Measurements from ENCODE around the gene CLCN4. TPM values are rescaled to one million over a fixed set of nuclear protein-coding genes. Genes with fewer than 3 reads are reported as not detected.

The CLCN4 gene
- total and polyA plus RNA-seq, 2 of the 8 experiments (the other 6 are each of a cell fraction or from before 2014, with no cell fraction given), result 3.3 to 11.2 TPM

DNA sequence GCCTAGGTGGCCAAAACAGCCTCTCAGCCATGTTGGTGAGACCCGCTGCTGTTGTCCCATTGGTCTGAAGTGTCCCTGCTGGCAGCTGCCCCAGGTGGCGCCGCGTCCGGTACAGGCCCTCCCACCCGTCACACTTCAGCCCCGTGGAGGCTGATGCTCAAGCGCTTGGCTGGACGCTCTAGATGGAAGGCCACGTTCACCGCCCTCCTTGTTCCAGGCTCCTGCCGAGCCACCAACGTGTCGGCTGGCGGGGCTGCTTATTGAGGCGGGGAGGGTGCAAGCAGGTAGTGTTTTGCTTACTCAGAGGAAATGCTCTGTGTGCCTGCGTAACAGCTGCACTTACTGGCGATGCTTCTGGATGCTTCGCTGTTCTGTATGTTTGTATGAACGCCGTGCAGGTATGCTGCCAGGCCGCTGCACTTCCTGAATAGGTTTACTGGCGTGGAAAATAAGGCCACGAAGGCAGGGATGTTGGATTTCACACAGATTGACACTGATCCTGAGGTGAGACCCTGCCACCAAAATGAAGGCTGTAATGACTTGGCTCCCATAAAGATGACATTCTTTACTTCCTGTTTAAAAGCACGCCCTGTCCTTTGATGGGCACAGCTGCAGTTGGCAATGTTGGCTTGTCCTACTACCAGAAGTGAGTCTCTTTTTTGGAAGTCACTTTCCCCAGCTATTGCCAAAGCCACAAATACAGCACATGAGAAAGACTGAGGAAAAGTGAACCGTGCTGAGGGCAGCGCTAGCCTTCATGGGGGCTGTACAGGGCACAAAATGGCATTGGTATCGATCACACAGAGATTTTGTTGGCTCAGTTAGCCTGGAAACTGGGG, 21.0 kb upstream of the CLCN4 start:
- Histone ChIP-seq H3K4me2 (ENCODE audit: insufficient read depth in 1 of 2, low read depth in 2 of 2, low read length in 2 of 2) (no peak overlapping the region), H4K8ac (ENCODE audit: extremely low read depth, insufficient read depth, low read length) (no peak overlapping the region), H2AK5ac (ENCODE audit: low read depth, low read length) (no peak overlapping the region), H3K23me2 (ENCODE audit: low read depth, low read length) (no peaks in the 10 kb centered on the region), H2BK20ac (ENCODE audit: low read length) (no peak overlapping the region), H3K18ac (ENCODE audit: extremely low read depth, low read length) (no peak overlapping the region), H2BK15ac (ENCODE audit: low read length) (no peak overlapping the region), H3K14ac (ENCODE audit: insufficient read length) (no peak overlapping the region), H3K56ac (replicated peaks; ENCODE audit: insufficient read length, low read depth, low read length) (no peak overlapping the region), H3K9ac (replicated peaks in 1 of 4; ENCODE audit: extremely low read depth in 1 of 4, low read depth in 3 of 4, low read length in 3 of 4) (no peak overlapping the region), H3K4ac (replicated peaks; ENCODE audit: insufficient read length, low read depth, low read length) (no peak overlapping the region), H3K27ac (ENCODE audit: low read depth, low read length) (no peak overlapping the region), H2BK12ac (ENCODE audit: low read depth, low read length) (no peak overlapping the region), H4K5ac (ENCODE audit: insufficient read length, low read depth, low read length) (no peak overlapping the region), H3K27me3 (replicated peaks in 1 of 4; ENCODE audit: control insufficient read depth in 3 of 4, extremely low read depth in 1 of 4, insufficient read depth in 3 of 4, low read length in 3 of 4) (no peaks in the 10 kb centered on the region), H3K79me2 (ENCODE audit: control insufficient read depth in 1 of 2, insufficient read depth in 2 of 2, low read length in 2 of 2) (no peaks in the 10 kb centered on the region), H2AFZ (ENCODE audit: low read length) (no peak overlapping the region), H4K20me1 (replicated peaks in 1 of 2; ENCODE audit: control insufficient read depth in 1 of 2, insufficient read depth in 2 of 2, low read length in 2 of 2) (no peaks in the 10 kb centered on the region), H3K4me3 (ENCODE audit: extremely low read depth in 1 of 4, insufficient read depth in 2 of 4, low read depth in 3 of 4, low read length in 4 of 4) (no peak overlapping the region), H4K91ac (replicated peaks; ENCODE audit: insufficient read length, low read length) (no peak overlapping the region), H2BK5ac (ENCODE audit: low read depth, low read length) (no peak overlapping the region), H3K36me3 (ENCODE audit: control insufficient read depth in 2 of 4, insufficient read depth in 4 of 4, low read length in 3 of 4) (peaks cover 0 to 24% (median 10%) of the 10 kb centered on the region in 4 experiments; a peak in 6 of 8 replicates), H3K9me3 (ENCODE audit: insufficient read depth in 2 of 2, low read depth in 1 of 2, low read length in 1 of 2) (no peaks in the 10 kb centered on the region), H3K79me1 (ENCODE audit: low read depth, low read length) (no peaks in the 10 kb centered on the region), H3K4me1 (replicated peaks in 1 of 4; ENCODE audit: control insufficient read depth in 3 of 4, insufficient read depth in 4 of 4, low read length in 3 of 4) (peaks cover 0 to 7% (median 1%) of the 10 kb centered on the region in 4 experiments; a peak in 2 of 7 replicates), H2BK120ac (replicated peaks; ENCODE audit: low read depth, low read length) (no peak overlapping the region), H3K23ac (ENCODE audit: insufficient read length) (no peak overlapping the region)
- no peak for FAIRE-seq
- ChIA-PET POLR2A (ENCODE audit: partially characterized antibody) (no interaction called here), CTCF (ENCODE audit: partially characterized antibody) (interaction anchor here (1.5 kb wide), 1 partner anchor 139 kb away, joined by 3 read pairs; no protein-coding TSS in a partner anchor)
- DNase-seq (ENCODE audit: low read depth in 1 of 2, low spot score in 2 of 2), result no peak
- WGBS, 2 experiments (ENCODE audit: extremely low coverage in 1 of 2, insufficient coverage in 1 of 2, insufficient read length in 1 of 2, insufficient replicate concordance in 2 of 2, low coverage in 1 of 2, low lambda C conversion rate in 2 of 2, missing lambda C conversion rate in 1 of 2), result 93% methylated on average over 10 of the region's 28 CpGs; no CpG with 5 or more reads in 1 of the 2 experiments
- TF ChIP-seq KDM1A (IDR thresholded peaks at IDR 0.05; ENCODE audit: borderline replicate concordance, low read length), result no peak
- TF ChIP-seq EZH2 (IDR thresholded peaks at IDR 0.05; ENCODE audit: low read depth, low read length, severe bottlenecking), result no peak
- no peak for TF ChIP-seq GABPA (IDR thresholded peaks at IDR 0.05; ENCODE audit: borderline replicate concordance, insufficient read depth, low read length)
- no peak for TF ChIP-seq ZNF274 (IDR thresholded peaks at IDR 0.05; ENCODE audit: borderline replicate concordance, extremely low read depth, low read length)
- TF ChIP-seq RAD21 (IDR thresholded peaks at IDR 0.05 in 1 of 2, conservative IDR thresholded peaks at IDR 0.05 in 1 of 2; ENCODE audit: low read depth in 2 of 2, low read length in 2 of 2), result no peak
- TF ChIP-seq CHD2 (IDR thresholded peaks at IDR 0.05; ENCODE audit: low read length), result no peak
- TF ChIP-seq POLR2AphosphoS5 (IDR thresholded peaks at IDR 0.05; ENCODE audit: low read depth, low read length), result no peak
- TF ChIP-seq PHF8 (conservative IDR thresholded peaks at IDR 0.05; ENCODE audit: low read depth, low read length), result no peak
- TF ChIP-seq JUND (IDR thresholded peaks at IDR 0.05; ENCODE audit: low read length), result no peak
- no peak for TF ChIP-seq ATF2 (IDR thresholded peaks at IDR 0.05; ENCODE audit: low read length)
